Heart right ventricle (tissue), 16 donors: ENCODE results near the gene ALX4. TPM values are rescaled to one million over a fixed set of nuclear protein-coding genes. Genes with fewer than 3 reads are reported as not detected.
A peak's percentile ranks its signal among the peaks of the same experiment; 100 is the strongest.

Experiments used
- ATAC-seq, 8 donors: fragments of 200-7000 bp; cut with Tn5 transposase; one replicate each; pipeline ENCODE4 v1.9.1; 2020; ENCODE audit warnings: mild to moderate bottlenecking in 8 of 8, moderate library complexity in 8 of 8, moderate number of reproducible peaks in 1 of 8
- DNase-seq, 2 donors: peaks; one replicate each; pipeline ENCODE4 v3.0.0-alpha.2; 2020
- H3K27ac ChIP-seq, 10 donors: fragments of 200-600 bp; sonication (generic) in 2 of 10; one replicate each; pipeline versions ENCODE4 v1.5.0 to v1.8.0; 2020 to 2022; ENCODE audit warnings: mild to moderate bottlenecking in 3 of 10
- H3K27me3 ChIP-seq, 7 donors: fragments of 200-600 bp; one replicate each; pipeline ENCODE4 v1.8.0; 2021 to 2022; ENCODE audit warnings: mild to moderate bottlenecking in 2 of 7
- H3K36me3 ChIP-seq, 9 donors: fragments of 200-600 bp; sonication (generic) in 1 of 9; one replicate each; pipeline versions ENCODE4 v1.5.0 to v1.8.0; 2020 to 2022; ENCODE audit warnings: mild to moderate bottlenecking in 2 of 9
- H3K4me1 ChIP-seq, 9 donors: fragments of 200-600 bp; sonication (generic) in 1 of 9; one replicate each; pipeline versions ENCODE4 v1.5.0 to v1.8.0; 2020 to 2022; ENCODE audit warnings: mild to moderate bottlenecking in 4 of 9
- H3K4me3 ChIP-seq, 10 donors: fragments of 200-600 bp; sonication (generic) in 2 of 10; one replicate each; pipeline versions ENCODE4 v1.5.0 to v1.8.0; 2020 to 2022; ENCODE audit warnings: mild to moderate bottlenecking in 7 of 10, moderate library complexity in 2 of 10
- H3K9me3 ChIP-seq, 11 donors: fragments of 200-600 bp in 10 of 11; sonication (generic) in 2 of 11; one replicate each; pipeline versions ENCODE4 v1.5.0 to v1.8.0; 2013 to 2022; ENCODE audit warnings: mild to moderate bottlenecking in 2 of 11, control low read depth in 1 of 11, moderate library complexity in 1 of 11
- CTCF ChIP-seq, 9 donors: fragments of 200-600 bp; sonication (generic) in 2 of 9; IDR thresholded peaks; one replicate each; pipeline versions ENCODE4 v1.5.0 to v1.8.0; 2021 to 2022; ENCODE audit warnings: antibody characterized with exemption in 9 of 9, mild to moderate bottlenecking in 5 of 9, moderate library complexity in 1 of 9
- WGBS, 2 donors: extraction: QIAGEN DNeasy Blood & Tissue Kit; methylation state at CpG; one replicate each; pipeline ENCODE4 v1.1.7; 2013; ENCODE audit warnings: inconsistent platforms in 1 of 2; 5-methylcytosine and 5-hydroxymethylcytosine counted together
- intact Hi-C, 10 donors: fragments of 100-400 bp; cut with DNase I; formaldehyde crosslinking; loops; one replicate each; pipeline versions ENCODE4 v1.11.1 to v1.14.2; 2022
- polyA plus RNA-seq, 2 donors: library from polyadenylated mRNA; stranded (reverse); fragments of 200-250 nt; gene quantifications; one replicate each; pipeline ENCODE4 v1.2.3, GENCODE V29; 2013
- total RNA-seq, 10 donors: library from RNA; stranded (reverse); fragmentation: NEBNext Ultra II Directional in 3 of 10; extraction: Animal tissue kit (Norgen Biotek cat#: 25700) in 3 of 10; gene quantifications; one replicate each; pipeline versions ENCODE4 v1.2.1 to v1.2.4, GENCODE V29; 2021 to 2023
- donor health status: Arrhythmogenic right ventricular cardiomyopathy.
- donor health status: ischemic (EF 13 %, LVEDD 7.1; RV severe dilation, severe dysfunction).
- donor health status: healthy with polysubstance abuse.
- donor health status: DM: no; HTN: yes; CAD: no.
- donor health status: DM: no; HTN: no; CAD: no.
- donor health status: ischemic (EF 25% LVEDD 6.9; RV normal size, moderate dysfunction).
- donor health status: ischemic (EF 25% LVEDD 5.7; RV mildly dilated, moderate dysfunction).
- donor health status: healthy.
- donor health status: DM: yes; HTN: yes; CAD: no.
- donor health status: Ischemic cardiomyopathy.
- donor health status: ischemic (EF 35%, LVEDD 5.7; RV mildly dilated, moderate dysfunction).
- donor health status: nonischemic (EF 11% LVEDD 7.7; RV severe dilation, severe dysfunction).
- donor health status: DM: yes; HTN: yes; CAD: no.
- donor health status: PGD.
- donor health status: ischemic (EF 29% LVEDD 5.4; RV normal size, mild dysfunction).
- donor health status: nonischemic (EF 23%, LVEDD 6.1; RV moderate dilation, normal function).

ALX4 gene
- total and polyA plus RNA-seq, 12 donors: 0.01 to 0.07 (median 0.06) TPM; not detected in 5

GRCh38 chr11:44247508-44247907, 62.4 kb downstream of the ALX4 start:
- Histone ChIP-seq H3K27me3 (no peaks in the 10 kb centered on the region), H3K27ac (peak overlapping the region in 2 of 10 donors; percentile 13), H3K36me3 (peaks cover 0 to 31% (median 0%) of the 10 kb centered on the region in 9 donors), H3K4me3 (no peak overlapping the region), H3K9me3 (peaks cover 0 to 10% (median 4%) of the 10 kb centered on the region in 11 donors), H3K4me1 (peaks cover 12 to 59% (median 38%) of the 10 kb centered on the region in 9 donors)
- no peak for TF ChIP-seq CTCF (IDR thresholded peaks at IDR 0.05)
- no peak for ATAC-seq
- no peak for DNase-seq
- 75 to 77% methylated on average over 6 of the region's 6 CpGs for WGBS, 2 donors
- intact Hi-C loops: no loop called here

GRCh38 chr11:44246726-44247125, 63.2 kb downstream of the ALX4 start:
- DNase-seq (peak in 1 of 2 donors; percentile 57), ATAC-seq (peak in 3 of 8 donors; percentile 14 to 58 (median 43))
- H3K4me3 ChIP-seq: no peak overlapping the region
- peak overlapping the region in 1 of 10 donors; percentile 34 for H3K27ac ChIP-seq
- intact Hi-C loops: loop anchor here in 1 of 10 donors (1.0 kb wide), 1 partner anchor 18 kb away; no protein-coding TSS in a partner anchor
- peaks cover 0 to 2% (median 0%) of the 10 kb centered on the region in 11 donors for H3K9me3 ChIP-seq
- no peak for TF ChIP-seq CTCF (IDR thresholded peaks at IDR 0.05)
- 39 to 41% methylated on average over 4 of the region's 4 CpGs for WGBS, 2 donors
- peaks cover 16 to 67% (median 45%) of the 10 kb centered on the region in 9 donors for H3K4me1 ChIP-seq
- no peaks in the 10 kb centered on the region for H3K27me3 ChIP-seq
- H3K36me3 ChIP-seq: peaks cover 0 to 31% (median 0%) of the 10 kb centered on the region in 9 donors

GRCh38 chr11:44244639-44245310, 65.2 kb downstream of the ALX4 start:
- TF ChIP-seq CTCF (IDR thresholded peaks at IDR 0.05): no peak
- 84 to 88% methylated on average over 8 of the region's 8 CpGs for WGBS, 2 donors
- Histone ChIP-seq H3K36me3 (peaks cover 0 to 28% (median 0%) of the 10 kb centered on the region in 9 donors), H3K9me3 (no peaks in the 10 kb centered on the region), H3K27ac (peak overlapping the region in 4 of 10 donors; percentile 1 to 25 (median 15)), H3K4me1 (peaks cover 16 to 72% (median 50%) of the 10 kb centered on the region in 9 donors), H3K4me3 (no peak overlapping the region), H3K27me3 (no peaks in the 10 kb centered on the region)
- intact Hi-C loops: no loop called here
- DNase-seq: no peak
- ATAC-seq: no peak

GRCh38 chr11:44243595-44244343, 66.2 kb downstream of the ALX4 start:
- H3K27me3 ChIP-seq: no peaks in the 10 kb centered on the region
- H3K4me1 ChIP-seq: peaks cover 16 to 72% (median 50%) of the 10 kb centered on the region in 9 donors
- no peak overlapping the region for H3K4me3 ChIP-seq
- intact Hi-C loops: no loop called here
- H3K36me3 ChIP-seq: peaks cover 0 to 29% (median under 1%) of the 10 kb centered on the region in 9 donors
- no peak for TF ChIP-seq CTCF (IDR thresholded peaks at IDR 0.05)
- H3K27ac ChIP-seq: peak overlapping the region in 1 of 10 donors; percentile 23
- WGBS, 2 donors: 55 to 59% methylated on average over 6 of the region's 6 CpGs
- no peaks in the 10 kb centered on the region for H3K9me3 ChIP-seq
- DNase-seq: no peak
- ATAC-seq: peak in 5 of 8 donors; percentile 50 to 54 (median 51)
